DOHH2 (cell line): ENCODE data around the gene PTPRN2.

ENCODE experiments used
- EZH2phosphoT487 ChIP-seq: fragments of 200-600 bp; sonication (generic); IDR thresholded peaks from 2 replicates; pipeline ENCODE4 v1.6.1; 2017; ENCODE audit warnings: borderline replicate concordance, mild to moderate bottlenecking, antibody characterized with exemption, low read length, moderate library complexity, mixed read lengths
- TF ChIP-seq, protein P1 (sequence below): fragments of 200-600 bp; sonication (generic); IDR thresholded peaks from one replicate; pipeline ENCODE4 v1.5.1; 2014; ENCODE audit warnings: antibody characterized with exemption, mild to moderate bottlenecking, low read depth, low read length; ENCODE audit not compliant: poor library complexity, severe bottlenecking

GRCh38 chr7:157612009-157612663 lies 975.5 kb downstream of the PTPRN2 start:
- no peak for TF ChIP-seq EZH2phosphoT487
- TF ChIP-seq, protein P1, sequence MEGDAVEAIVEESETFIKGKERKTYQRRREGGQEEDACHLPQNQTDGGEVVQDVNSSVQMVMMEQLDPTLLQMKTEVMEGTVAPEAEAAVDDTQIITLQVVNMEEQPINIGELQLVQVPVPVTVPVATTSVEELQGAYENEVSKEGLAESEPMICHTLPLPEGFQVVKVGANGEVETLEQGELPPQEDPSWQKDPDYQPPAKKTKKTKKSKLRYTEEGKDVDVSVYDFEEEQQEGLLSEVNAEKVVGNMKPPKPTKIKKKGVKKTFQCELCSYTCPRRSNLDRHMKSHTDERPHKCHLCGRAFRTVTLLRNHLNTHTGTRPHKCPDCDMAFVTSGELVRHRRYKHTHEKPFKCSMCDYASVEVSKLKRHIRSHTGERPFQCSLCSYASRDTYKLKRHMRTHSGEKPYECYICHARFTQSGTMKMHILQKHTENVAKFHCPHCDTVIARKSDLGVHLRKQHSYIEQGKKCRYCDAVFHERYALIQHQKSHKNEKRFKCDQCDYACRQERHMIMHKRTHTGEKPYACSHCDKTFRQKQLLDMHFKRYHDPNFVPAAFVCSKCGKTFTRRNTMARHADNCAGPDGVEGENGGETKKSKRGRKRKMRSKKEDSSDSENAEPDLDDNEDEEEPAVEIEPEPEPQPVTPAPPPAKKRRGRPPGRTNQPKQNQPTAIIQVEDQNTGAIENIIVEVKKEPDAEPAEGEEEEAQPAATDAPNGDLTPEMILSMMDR, result no peak
